Aorta (tissue), 5 donors: ENCODE measurements around the gene LAMTOR2. TPM values are rescaled to one million over a fixed set of nuclear protein-coding genes. Genes with fewer than 3 reads are reported as not detected.
A peak's percentile ranks its signal among the peaks of the same experiment; 100 is the strongest.

Source experiments
- ATAC-seq: fragments of 200-7000 bp; cut with Tn5 transposase; one replicate; pipeline ENCODE4 v1.9.1; 2022; ENCODE audit warnings: moderate library complexity; ENCODE audit not compliant: low FRiP score
- DNase-seq, 2 donors: peaks; one replicate each; pipeline ENCODE4 v3.0.0-alpha.2; 2020
- H3K27ac ChIP-seq, 2 donors: one replicate each; pipeline ENCODE4 v1.5.1; 2013; ENCODE audit warnings: low read length in 2 of 2, mild to moderate bottlenecking in 2 of 2, moderate library complexity in 2 of 2, control low read depth in 1 of 2, inconsistent platforms in 1 of 2, low read depth in 1 of 2
- H3K27me3 ChIP-seq, 2 donors: one replicate each; pipeline ENCODE4 v1.6.1; 2013; ENCODE audit warnings: control low read depth in 1 of 2, low read length in 1 of 2, mild to moderate bottlenecking in 1 of 2, moderate library complexity in 1 of 2; ENCODE audit not compliant: insufficient read depth in 2 of 2, control insufficient read depth in 1 of 2
- H3K36me3 ChIP-seq, 2 donors: one replicate each; pipeline ENCODE4 v1.6.1; 2013; ENCODE audit warnings: control low read depth in 1 of 2, low read length in 1 of 2, mild to moderate bottlenecking in 1 of 2; ENCODE audit not compliant: insufficient read depth in 2 of 2, control insufficient read depth in 1 of 2
- H3K4me1 ChIP-seq, 2 donors: one replicate each; pipeline ENCODE4 v1.6.1; 2013; ENCODE audit warnings: low read length in 2 of 2, control low read depth in 1 of 2, mild to moderate bottlenecking in 1 of 2, moderate library complexity in 1 of 2; ENCODE audit not compliant: insufficient read depth in 2 of 2, control insufficient read depth in 1 of 2
- H3K4me3 ChIP-seq, 2 donors: one replicate each; pipeline ENCODE4 v1.5.1; 2013; ENCODE audit warnings: low read length in 2 of 2, control low read depth in 1 of 2, mild to moderate bottlenecking in 1 of 2
- H3K9me3 ChIP-seq: one replicate; pipeline ENCODE4 v1.6.1; 2013; ENCODE audit warnings: mild to moderate bottlenecking, low read length; ENCODE audit not compliant: control insufficient read depth
- WGBS, 2 donors: extraction: QIAGEN DNeasy Blood & Tissue Kit; methylation state at CpG; one replicate each; pipeline ENCODE4 v1.1.7; 2013; 5-methylcytosine and 5-hydroxymethylcytosine counted together
- intact Hi-C, 2 donors: fragments of 100-400 bp; cut with DNase I; formaldehyde crosslinking; loops; one replicate each; pipeline versions ENCODE4 v1.14.2 to v1.15.0; 2022
- polyA plus RNA-seq, 2 donors: library from polyadenylated mRNA; stranded (reverse); fragments of 200-250 nt; gene quantifications; one replicate each; pipeline ENCODE4 v1.2.3, GENCODE V29; 2013
- total RNA-seq, 2 donors: library from RNA; stranded (reverse); fragmentation: NEBNext Ultra II Directional; extraction: Animal tissue kit (Norgen Biotek cat#: 25700); gene quantifications; one replicate each; pipeline ENCODE4 v1.2.1, GENCODE V29; 2021
- donor health status: healthy with polysubstance abuse.
- donor health status: Bipolar disorder and iron deficiency.
- donor health status: DM: no; HTN: no; CAD: no.
- donor health status: DM: no; HTN: no; CAD: no.
- donor health status: DM: yes; HTN: yes; CAD: no.

Gene LAMTOR2
- total and polyA plus RNA-seq, 4 donors, result 31.6 to 129 (median 59.7) TPM

DNA sequence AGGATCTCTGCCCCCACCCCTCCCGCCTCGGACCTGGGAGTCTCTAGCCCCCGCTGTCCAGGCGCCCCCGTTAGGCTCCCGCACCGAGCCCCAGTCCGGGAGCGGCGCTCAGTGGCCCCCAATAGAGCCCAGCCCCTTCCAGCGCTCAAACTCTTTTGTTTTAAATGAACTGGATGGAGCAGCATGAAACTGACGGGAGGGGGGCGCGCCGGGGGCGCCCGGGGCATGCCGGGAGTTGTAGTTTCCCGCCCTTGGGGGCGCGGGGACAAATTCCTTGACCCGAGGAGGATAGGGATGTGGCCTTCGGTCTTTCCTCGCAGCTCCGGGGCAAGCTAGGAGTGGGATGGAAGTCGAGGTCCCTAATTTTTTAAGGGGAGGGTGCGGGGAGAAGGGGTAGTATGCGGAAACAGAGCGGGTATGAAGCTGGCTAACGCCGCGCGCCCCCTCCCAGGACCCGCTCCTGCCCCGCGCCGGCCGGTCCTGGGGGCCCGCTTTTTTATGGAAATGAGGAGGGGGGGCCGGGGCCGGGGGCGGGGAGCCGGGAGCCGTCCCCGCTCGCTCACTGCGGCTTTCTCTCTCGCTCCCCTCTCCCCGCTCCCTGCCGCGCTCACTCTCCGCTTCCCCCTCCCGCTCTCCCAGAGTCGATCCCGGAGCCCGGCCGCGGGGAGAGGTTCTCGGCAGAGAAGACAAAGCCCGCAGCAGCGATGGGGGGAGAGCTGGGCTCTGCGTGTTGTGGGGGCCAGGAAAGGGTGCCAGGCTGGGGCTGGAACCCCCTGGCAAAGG is 27.9 kb downstream of the LAMTOR2 start, which contains the start of gene MEX3A:
TSS of gene MEX3A (minus strand) at position 157 of the 783 bp plus-strand sequence. CDS start 467 bp downstream, outside the sequence.
- H3K4me3 ChIP-seq, result peak within 1 kb of the TSS; percentile 73 to 75
- ATAC-seq (peak; percentile 89), DNase-seq (peak; percentile 85 to 93)
- intact Hi-C loops, result no loop called here
- H3K9me3 ChIP-seq, result no peaks in the 10 kb centered on the region
- 1% methylated on average over 47 to 62 of the region's 62 CpGs for WGBS, 2 donors
- H3K27me3 ChIP-seq, result no peaks in the 10 kb centered on the region
- no peak within 1 kb of the TSS for H3K27ac ChIP-seq
- no peaks in the 10 kb centered on the region for H3K4me1 ChIP-seq
- H3K36me3 ChIP-seq, result no peaks in the 10 kb centered on the region

DNA sequence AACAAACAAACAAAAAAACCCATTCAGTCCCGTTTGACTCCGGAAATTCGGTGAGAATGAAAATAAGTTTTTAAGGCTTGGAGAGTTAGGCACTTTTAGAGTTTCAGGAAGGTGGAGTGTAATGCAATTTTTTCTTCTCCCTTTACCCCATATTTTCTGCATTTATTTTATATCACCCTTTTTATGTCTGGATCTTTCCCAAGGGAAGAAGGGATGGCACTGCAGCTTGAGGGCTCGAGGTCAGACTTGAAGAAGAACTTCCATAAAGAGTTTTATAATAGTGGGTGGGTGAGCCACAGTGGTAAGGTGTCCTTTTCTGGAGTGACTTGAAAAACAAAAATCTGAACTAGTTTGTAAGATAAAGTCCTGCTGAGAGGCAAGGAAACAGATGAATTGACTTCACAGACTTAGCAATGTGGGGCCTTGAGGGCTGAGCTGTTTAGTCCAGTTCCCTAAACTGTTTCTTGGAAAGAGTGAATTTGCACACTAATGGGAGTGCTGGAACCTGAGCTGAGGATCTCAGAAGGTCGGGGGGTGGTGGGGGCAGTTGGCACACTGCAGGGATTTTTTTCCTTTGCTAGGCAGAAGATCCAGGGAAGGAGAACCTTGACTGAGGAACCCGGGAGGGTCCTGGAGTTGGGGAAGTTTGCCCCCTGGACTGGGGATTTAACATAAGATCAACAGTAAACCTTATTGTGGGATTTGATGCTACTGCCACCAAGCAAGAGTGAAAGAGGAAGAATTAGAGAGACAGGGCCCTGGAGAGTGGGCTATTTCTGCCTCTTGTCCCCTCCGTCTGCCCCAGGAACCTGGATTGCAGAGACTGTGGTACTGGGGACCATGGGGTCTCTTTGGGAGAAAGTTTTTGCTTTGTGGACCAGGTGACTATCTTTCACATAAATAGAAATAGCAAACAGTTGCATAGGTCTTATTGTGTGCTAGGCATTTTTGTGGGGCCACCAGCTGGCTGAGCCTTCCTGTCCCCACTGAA is 29.5 kb downstream of the LAMTOR2 start:
- WGBS, 2 donors, result 50 to 56% methylated on average over 7 of the region's 7 CpGs
- no peak for ATAC-seq
- Histone ChIP-seq H3K36me3 (no peaks in the 10 kb centered on the region), H3K4me1 (no peaks in the 10 kb centered on the region), H3K9me3 (no peaks in the 10 kb centered on the region), H3K27me3 (no peaks in the 10 kb centered on the region), H3K4me3 (no peak overlapping the region), H3K27ac (no peak overlapping the region)
- intact Hi-C loops, result no loop called here
- no peak for DNase-seq

DNA sequence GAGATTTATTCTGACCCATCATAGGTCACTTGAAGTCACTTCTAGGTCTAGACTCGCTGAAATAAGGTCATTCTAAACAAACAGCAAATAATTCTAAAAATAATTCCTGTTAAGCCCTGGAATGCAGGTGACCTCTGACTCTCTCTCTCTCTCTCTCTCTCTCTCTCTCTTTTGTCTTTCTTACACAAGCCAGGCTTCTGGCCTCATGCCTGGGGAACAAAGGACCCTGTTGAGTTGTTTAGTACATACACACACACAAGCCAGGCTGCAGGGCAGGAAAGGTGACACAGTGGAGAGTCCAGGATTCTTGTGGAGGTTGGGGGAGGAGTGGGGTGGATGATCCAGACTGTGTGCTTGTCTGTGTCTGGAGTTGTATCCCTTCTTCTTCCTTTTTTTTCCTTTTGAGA is 31.7 kb downstream of the LAMTOR2 start:
- ATAC-seq (no peak), DNase-seq (no peak)
- Histone ChIP-seq H3K36me3 (no peaks in the 10 kb centered on the region), H3K4me3 (no peak overlapping the region), H3K9me3 (no peaks in the 10 kb centered on the region), H3K4me1 (no peaks in the 10 kb centered on the region), H3K27me3 (no peaks in the 10 kb centered on the region), H3K27ac (no peak overlapping the region)
- intact Hi-C loops, result no loop called here
- WGBS, 2 donors, result 32 to 33% methylated on average over 1 of the region's 1 CpG

DNA sequence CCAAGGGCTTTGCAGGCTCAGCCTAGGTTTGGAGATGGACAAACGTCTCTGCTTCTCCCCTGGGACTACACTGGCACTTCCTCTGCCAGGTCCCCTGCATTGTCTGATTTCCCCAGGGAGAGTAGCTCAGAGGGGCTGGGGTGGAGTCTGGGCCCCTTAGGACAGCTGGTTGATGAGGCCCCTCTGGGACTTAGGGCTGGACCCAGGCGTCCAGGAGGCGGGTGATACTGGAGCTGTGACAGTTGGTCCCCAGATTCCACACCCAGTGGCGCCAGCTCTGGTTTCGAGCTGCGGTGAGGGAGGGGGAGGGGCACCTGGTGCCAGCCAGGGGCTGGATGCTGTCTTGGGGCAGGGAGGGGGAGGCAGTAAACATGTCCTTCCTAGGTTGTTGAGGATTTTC is 35.1 kb downstream of the LAMTOR2 start:
- H3K9me3 ChIP-seq, result no peaks in the 10 kb centered on the region
- no peak overlapping the region for H3K4me3 ChIP-seq
- H3K36me3 ChIP-seq, result no peaks in the 10 kb centered on the region
- no peak for ATAC-seq
- no peaks in the 10 kb centered on the region for H3K27me3 ChIP-seq
- DNase-seq, result no peak
- H3K4me1 ChIP-seq, result no peaks in the 10 kb centered on the region
- intact Hi-C loops, result loop anchor here (1.0 kb wide), 1 partner anchor 136 kb away; no protein-coding TSS in a partner anchor
- H3K27ac ChIP-seq, result no peak overlapping the region
- WGBS, 2 donors, result 57 to 66% methylated on average over 6 of the region's 6 CpGs

DNA sequence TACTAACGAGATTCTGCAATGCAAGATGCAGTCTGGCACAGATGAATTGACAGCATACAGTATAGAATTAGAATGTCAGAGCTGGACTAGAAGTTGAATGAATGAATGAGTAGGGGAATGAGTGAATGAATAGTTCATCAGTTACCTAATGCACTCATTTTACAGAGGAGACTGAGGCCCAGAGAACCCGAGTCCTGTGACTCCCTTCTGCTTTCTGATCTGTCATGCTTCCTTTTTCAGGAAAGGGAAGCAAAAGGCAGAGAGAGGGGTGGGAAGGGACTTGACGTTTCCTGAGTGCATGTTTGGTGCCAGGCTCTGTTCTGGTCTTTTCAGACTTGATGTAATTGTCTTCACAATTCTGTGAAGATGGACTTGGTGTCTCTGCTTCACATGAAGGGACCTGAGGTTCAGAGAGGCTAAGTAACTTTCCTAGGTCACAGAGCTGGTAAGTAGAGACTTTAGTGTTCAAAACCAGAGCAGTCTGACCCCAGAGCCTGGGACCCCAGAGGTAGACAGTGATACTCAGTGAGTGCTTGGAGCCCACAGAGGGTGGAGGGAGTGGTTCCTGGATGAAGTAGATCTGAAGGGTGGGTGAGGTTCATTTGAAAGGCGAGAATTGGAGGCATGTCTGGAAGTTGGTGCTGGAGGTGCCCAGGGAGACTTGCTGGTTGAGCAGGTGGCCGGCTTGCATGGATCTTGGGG is 35.7 kb downstream of the LAMTOR2 start:
- ATAC-seq, result no peak
- Histone ChIP-seq H3K27ac (no peak overlapping the region), H3K4me3 (no peak overlapping the region), H3K36me3 (no peaks in the 10 kb centered on the region), H3K9me3 (no peaks in the 10 kb centered on the region), H3K27me3 (no peaks in the 10 kb centered on the region), H3K4me1 (no peaks in the 10 kb centered on the region)
- DNase-seq, result no peak
- intact Hi-C loops, result loop anchor here (1.0 kb wide), 1 partner anchor 135 kb away; no protein-coding TSS in a partner anchor
- 34 to 36% methylated on average over 5 of the region's 5 CpGs for WGBS, 2 donors

DNA sequence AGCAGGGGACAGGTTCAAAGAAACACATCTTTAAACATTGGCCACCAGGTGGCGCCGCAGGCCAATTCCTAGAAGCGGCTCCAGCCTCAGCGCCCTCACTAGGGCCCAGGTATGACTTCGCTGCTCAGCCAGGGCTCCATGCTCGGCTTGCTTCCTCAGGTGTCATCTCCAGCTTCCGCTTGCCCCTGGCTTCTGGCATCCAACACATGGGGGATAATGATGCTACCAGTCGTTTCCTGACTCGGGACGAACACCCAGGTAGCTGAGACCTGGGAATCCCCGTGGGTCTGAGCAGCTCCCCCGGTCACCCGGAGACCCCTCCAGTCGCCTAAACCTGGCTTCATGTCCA is 36.2 kb downstream of the LAMTOR2 start:
- 34 to 35% methylated on average over 14 of the region's 14 CpGs for WGBS, 2 donors
- no peaks in the 10 kb centered on the region for H3K36me3 ChIP-seq
- H3K4me1 ChIP-seq, result no peaks in the 10 kb centered on the region
- no peak overlapping the region for H3K4me3 ChIP-seq
- DNase-seq (peak; percentile 88 to 97), ATAC-seq (peak; percentile 82)
- no peaks in the 10 kb centered on the region for H3K27me3 ChIP-seq
- intact Hi-C loops, result loop anchor here (1.0 kb wide), 1 partner anchor 134 kb away; no protein-coding TSS in a partner anchor
- H3K27ac ChIP-seq, result no peak overlapping the region
- H3K9me3 ChIP-seq, result no peaks in the 10 kb centered on the region

DNA sequence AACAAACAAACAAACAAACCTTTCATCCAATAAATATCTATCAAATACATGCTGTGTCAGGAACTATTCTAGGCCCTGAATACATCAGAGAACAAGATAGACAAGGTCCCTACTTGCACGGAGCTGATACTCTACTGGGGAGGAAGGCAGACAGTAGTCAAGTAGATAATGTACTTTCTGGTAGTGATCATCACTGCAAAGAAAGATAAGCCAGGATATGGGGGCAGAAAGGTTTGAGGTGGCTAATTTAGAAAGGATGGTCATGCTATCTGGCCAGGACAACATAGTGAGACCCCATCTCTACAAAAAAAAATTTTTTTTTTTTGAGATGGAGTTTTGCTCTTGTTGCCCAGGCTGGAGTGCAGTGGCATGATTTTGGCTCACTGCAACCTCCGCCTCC is 37.0 kb downstream of the LAMTOR2 start:
- H3K36me3 ChIP-seq, result no peaks in the 10 kb centered on the region
- 64 to 72% methylated on average over 2 of the region's 2 CpGs for WGBS, 2 donors
- no peak for DNase-seq
- H3K4me1 ChIP-seq, result no peaks in the 10 kb centered on the region
- no peaks in the 10 kb centered on the region for H3K27me3 ChIP-seq
- no peak for ATAC-seq
- H3K27ac ChIP-seq, result no peak overlapping the region
- H3K9me3 ChIP-seq, result no peaks in the 10 kb centered on the region
- intact Hi-C loops, result no loop called here
- H3K4me3 ChIP-seq, result no peak overlapping the region

DNA sequence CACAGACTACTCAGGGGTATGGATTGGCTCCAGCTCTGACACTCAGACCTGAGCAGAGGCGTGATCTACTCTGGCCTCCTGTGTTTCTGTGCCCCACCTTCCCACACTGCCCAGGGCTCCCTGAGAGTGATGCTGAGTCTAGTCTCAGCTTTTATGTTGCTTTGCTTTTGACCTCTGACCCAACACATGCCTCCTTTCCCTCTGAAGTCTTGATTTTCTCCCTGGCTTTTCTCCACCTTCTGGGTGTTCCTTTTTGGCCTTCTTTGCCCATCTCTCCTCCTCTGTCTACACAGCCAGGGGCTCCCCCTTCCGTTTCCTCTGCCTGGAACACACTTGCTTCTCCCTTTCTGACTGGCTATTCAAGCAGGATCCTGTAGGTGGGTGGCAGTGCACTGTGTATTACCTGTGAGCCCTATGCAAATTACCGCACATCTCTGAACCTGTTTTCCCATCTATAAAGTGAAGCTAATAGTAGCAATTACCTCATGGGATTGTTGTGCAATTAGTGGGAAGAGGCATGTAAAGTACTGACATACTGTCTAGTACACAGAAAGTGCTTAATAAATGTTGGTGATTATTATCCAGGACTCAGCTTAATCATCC is 41.4 kb downstream of the LAMTOR2 start:
- Histone ChIP-seq H3K27ac (no peak overlapping the region), H3K36me3 (no peaks in the 10 kb centered on the region), H3K27me3 (no peaks in the 10 kb centered on the region), H3K4me1 (no peaks in the 10 kb centered on the region), H3K9me3 (no peaks in the 10 kb centered on the region), H3K4me3 (no peak overlapping the region)
- intact Hi-C loops, result loop anchor here (1.0 to 2.0 kb wide), 3 partner anchors 33 to 125 kb away; no protein-coding TSS in a partner anchor
- ATAC-seq (no peak), DNase-seq (no peak)
- WGBS, 2 donors, result 70 to 79% methylated on average over 3 of the region's 3 CpGs
